ENCODE data around the gene ZNF681. TPM values are rescaled to one million over a fixed set of nuclear protein-coding genes. Genes with fewer than 3 reads are reported as not detected.

Gene ZNF681
- total and polyA plus RNA-seq, 10 of the 15 experiments (the other 5 are each of a cell fraction or from before 2014, with no cell fraction given) = 0.11 to 0.41 (median 0.24) TPM; not detected in 1

DNA sequence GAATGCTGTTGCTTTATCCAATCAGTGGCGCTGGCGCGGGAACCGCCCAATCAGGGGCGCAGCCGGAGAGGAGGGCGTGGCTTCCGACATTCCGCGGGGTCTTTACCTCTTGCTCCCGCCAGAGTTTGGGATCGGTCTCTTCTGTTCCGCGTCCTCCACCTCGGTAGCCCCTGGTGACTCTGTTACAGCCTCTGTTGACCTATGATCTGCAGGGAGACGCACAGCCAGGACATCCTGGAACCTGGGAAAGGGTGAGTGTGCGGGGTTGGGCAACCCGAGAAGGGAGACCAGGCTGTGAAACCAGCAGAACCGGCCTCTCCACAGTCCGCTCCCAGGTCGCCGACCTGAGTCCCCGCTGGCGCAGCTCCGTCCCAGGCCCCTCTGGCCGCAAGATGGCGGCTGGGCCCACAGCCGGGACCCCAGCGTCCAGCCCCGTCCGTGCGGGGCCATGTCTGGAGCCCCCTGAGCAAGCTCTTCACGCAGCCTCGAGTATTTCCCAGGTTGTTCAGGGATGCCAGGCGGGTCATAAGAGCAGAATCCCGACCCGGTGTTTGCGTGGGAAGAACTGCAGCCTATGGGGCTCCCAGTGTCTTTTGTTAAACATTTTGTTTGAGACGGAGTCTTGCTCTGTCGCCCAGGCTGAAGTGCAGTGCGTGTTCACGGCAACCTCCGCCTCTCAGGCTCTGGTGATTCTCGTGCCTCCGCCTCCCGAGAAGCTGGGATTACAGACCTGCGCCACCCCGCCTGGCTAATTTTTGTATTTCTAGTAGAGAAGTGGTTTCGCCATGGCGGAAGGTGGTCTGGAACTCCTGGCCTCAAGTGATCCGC is 4.4 kb upstream of the ZNF681 start:
- no peaks in the 10 kb centered on the region; the same call in 1 of the 3 replicates for H3K9me3 ChIP-seq (replicated peaks; ENCODE audit: control insufficient read depth, insufficient read depth, low read length)
- POLR2A ChIA-PET = no interaction called here
- peak overlapping the region; percentile 65 for H3K9ac ChIP-seq (ENCODE audit: control insufficient read depth, insufficient read depth, low read length)
- BruUV-seq (replicated peaks) = no TSS peak
- SMC1A ChIA-PET (ENCODE audit: uncharacterized antibody, unreplicated experiment) = no interaction called here
- DNase-seq (ENCODE audit: low read depth, low spot score) (peak; percentile 32), FAIRE-seq (no peak), ATAC-seq (no peak)
- peak overlapping the region; percentile 72 for H3K4me3 ChIP-seq
- WGBS (ENCODE audit: insufficient coverage, insufficient replicate concordance, low lambda C conversion rate, missing lambda C conversion rate) = 1% methylated on average over 51 of the region's 51 CpGs
- H3K27ac ChIP-seq (ENCODE audit: control insufficient read depth, insufficient read depth) = peak overlapping the region; percentile 50
- H3K4me2 ChIP-seq (ENCODE audit: control insufficient read depth, insufficient read depth) = peak overlapping the region; percentile 75
- in situ Hi-C loops (cut with MboI) = no loop called here
- H2AFZ ChIP-seq (ENCODE audit: control insufficient read depth, low read depth, low read length) = peak overlapping the region; percentile 87
- TF ChIP-seq SP1 (IDR thresholded peaks at IDR 0.05; ENCODE audit: low read depth, low read length) = peak; percentile 78
- TF ChIP-seq NFYB (IDR thresholded peaks at IDR 0.05; ENCODE audit: insufficient read depth, low read depth, low read length) = peak; percentile 84
- no peak for TF ChIP-seq ZBTB40 (IDR thresholded peaks at IDR 0.05; ENCODE audit: borderline replicate concordance)
- TF ChIP-seq FOS (IDR thresholded peaks at IDR 0.05; ENCODE audit: borderline replicate concordance, extremely low read depth, insufficient read length) = peak; percentile 16
- TF ChIP-seq YY1 (IDR thresholded peaks at IDR 0.05; ENCODE audit: low read depth, low read length) = peak; percentile 70; the same call in 1 of the 2 replicates
- H3K4me1 ChIP-seq (ENCODE audit: control insufficient read depth, insufficient read depth, low read length) = no peaks in the 10 kb centered on the region
- no peaks in the 10 kb centered on the region for H3K27me3 ChIP-seq (replicated peaks in 1 of 2; ENCODE audit: control insufficient read depth in 2 of 2, insufficient read depth in 2 of 2, low read length in 1 of 2)
- CTCF ChIA-PET = no interaction called here
- H3K36me3 ChIP-seq (ENCODE audit: control insufficient read depth in 2 of 2, insufficient read depth in 2 of 2, low read length in 1 of 2) = no peaks in the 10 kb centered on the region
- RAD21 ChIA-PET (ENCODE audit: unreplicated experiment) = no interaction called here
- H4K20me1 ChIP-seq (ENCODE audit: control insufficient read depth, insufficient read depth) = no peaks in the 10 kb centered on the region
- intact Hi-C loops (cut with micrococcal nuclease; ENCODE audit: unreplicated experiment) = no loop called here
- no peaks in the 10 kb centered on the region; the same call in 1 of the 2 replicates for H3K79me2 ChIP-seq (ENCODE audit: control insufficient read depth, insufficient read depth, low read length)
